BLaER1 (cell line): ENCODE results near the gene ARID1B.

Experiments used
- H3K27ac ChIP-seq: shearing (Covaris generic); formaldehyde crosslinking; 2 replicates; pipeline ENCODE4 v1.8.1; 2022
- H3K27me3 ChIP-seq: shearing (Covaris generic); formaldehyde crosslinking; 2 replicates; pipeline ENCODE4 v1.8.1; 2022
- H3K36me3 ChIP-seq: shearing (Covaris generic); formaldehyde crosslinking; 2 replicates; pipeline ENCODE4 v1.8.1; 2022
- H3K4me1 ChIP-seq: shearing (Covaris generic); formaldehyde crosslinking; 2 replicates; pipeline ENCODE4 v1.8.1; 2022
- H3K4me2 ChIP-seq: shearing (Covaris generic); formaldehyde crosslinking; 2 replicates; pipeline ENCODE4 v1.8.1; 2022
- H3K4me3 ChIP-seq: shearing (Covaris generic); formaldehyde crosslinking; 2 replicates; pipeline ENCODE4 v1.8.1; 2022
- H3K9ac ChIP-seq: shearing (Covaris generic); formaldehyde crosslinking; 2 replicates; pipeline ENCODE4 v1.8.1; 2022
- H3K9me3 ChIP-seq: shearing (Covaris generic); formaldehyde crosslinking; 2 replicates; pipeline ENCODE4 v1.8.1; 2022
- H4K20me1 ChIP-seq: shearing (Covaris generic); formaldehyde crosslinking; 2 replicates; pipeline ENCODE4 v1.8.1; 2022
- Cebpa-rat ChIP-seq: shearing (Covaris generic); IDR thresholded peaks from 2 replicates; pipeline ENCODE4 v1.8.1; 2022

ARID1B gene

GRCh38 chr6:157072128-157072527 lies 294.9 kb downstream of the ARID1B start:
- Histone ChIP-seq H4K20me1 (peaks cover 49% of the 10 kb centered on the region), H3K27me3 (no peaks in the 10 kb centered on the region), H3K9me3 (no peaks in the 10 kb centered on the region), H3K36me3 (peaks cover 28% of the 10 kb centered on the region), H3K4me1 (peaks cover 40% of the 10 kb centered on the region), H3K27ac (no peak overlapping the region), H3K4me2 (peak overlapping the region; percentile 18), H3K4me3 (no peak overlapping the region), H3K9ac (no peak overlapping the region)
- no peak for TF ChIP-seq Cebpa-rat

- H3K4me1 ChIP-seq: peaks cover 50% of the 10 kb centered on the region
- peaks cover 45% of the 10 kb centered on the region for H4K20me1 ChIP-seq
- no peaks in the 10 kb centered on the region for H3K27me3 ChIP-seq
Measured at GRCh38 chr6:157073596-157073995, 296.4 kb downstream of the ARID1B start.

GRCh38 chr6:157074969-157075368 lies 297.8 kb downstream of the ARID1B start:
- peaks cover 64% of the 10 kb centered on the region for H3K4me1 ChIP-seq
- H4K20me1 ChIP-seq: peaks cover 45% of the 10 kb centered on the region; the same call in 1 of the 2 replicates

More at GRCh38 chr6:157073596-157073995, 296.4 kb downstream of the ARID1B start:
- Histone ChIP-seq H3K9me3 (no peaks in the 10 kb centered on the region), H3K27ac (no peak overlapping the region), H3K36me3 (peaks cover 28% of the 10 kb centered on the region), H3K9ac (no peak overlapping the region), H3K4me2 (no peak overlapping the region), H3K4me3 (no peak overlapping the region)
- TF ChIP-seq Cebpa-rat: no peak

GRCh38 chr6:157075549-157076450 lies 298.6 kb downstream of the ARID1B start:
- H3K9me3 ChIP-seq: no peaks in the 10 kb centered on the region
- peaks cover 70% of the 10 kb centered on the region for H3K4me1 ChIP-seq
- H3K27ac ChIP-seq: no peak overlapping the region
- peaks cover 47% of the 10 kb centered on the region; the same call in 1 of the 2 replicates for H4K20me1 ChIP-seq
- no peak overlapping the region for H3K4me3 ChIP-seq
- H3K36me3 ChIP-seq: peaks cover 28% of the 10 kb centered on the region
- H3K4me2 ChIP-seq: peak overlapping the region; percentile 41
- no peak for TF ChIP-seq Cebpa-rat
- no peak overlapping the region for H3K9ac ChIP-seq
- H3K27me3 ChIP-seq: no peaks in the 10 kb centered on the region

More at GRCh38 chr6:157074969-157075368, 297.8 kb downstream of the ARID1B start:
- Histone ChIP-seq H3K4me2 (no peak overlapping the region), H3K36me3 (peaks cover 28% of the 10 kb centered on the region), H3K4me3 (no peak overlapping the region), H3K27ac (no peak overlapping the region), H3K9me3 (no peaks in the 10 kb centered on the region), H3K9ac (no peak overlapping the region), H3K27me3 (no peaks in the 10 kb centered on the region)
- no peak for TF ChIP-seq Cebpa-rat

- Histone ChIP-seq H4K20me1 (peaks cover 44% of the 10 kb centered on the region; the same call in 1 of the 2 replicates), H3K9me3 (no peaks in the 10 kb centered on the region), H3K36me3 (peaks cover 28% of the 10 kb centered on the region), H3K27me3 (no peaks in the 10 kb centered on the region), H3K4me1 (peaks cover 70% of the 10 kb centered on the region), H3K9ac (no peak overlapping the region), H3K4me2 (peak overlapping the region; percentile 41), H3K4me3 (no peak overlapping the region), H3K27ac (no peak overlapping the region)
- TF ChIP-seq Cebpa-rat: no peak
Measured at GRCh38 chr6:157076451-157076822, 299.3 kb downstream of the ARID1B start.

GRCh38 chr6:157077251-157077650 lies 300.1 kb downstream of the ARID1B start:
- Histone ChIP-seq H3K4me2 (peak overlapping the region; percentile 74), H4K20me1 (peaks cover 43% of the 10 kb centered on the region; the same call in 1 of the 2 replicates), H3K27ac (peak overlapping the region; percentile 63), H3K36me3 (peaks cover 28% of the 10 kb centered on the region), H3K4me3 (no peak overlapping the region), H3K4me1 (peaks cover 70% of the 10 kb centered on the region), H3K9me3 (no peaks in the 10 kb centered on the region), H3K9ac (peak overlapping the region; percentile 56), H3K27me3 (no peaks in the 10 kb centered on the region)
- TF ChIP-seq Cebpa-rat: no peak

GRCh38 chr6:157078326-157078725 lies 301.1 kb downstream of the ARID1B start:
- no peak for TF ChIP-seq Cebpa-rat
- no peaks in the 10 kb centered on the region for H3K9me3 ChIP-seq
- H4K20me1 ChIP-seq: peaks cover 51% of the 10 kb centered on the region; the same call in 1 of the 2 replicates
- H3K27me3 ChIP-seq: no peaks in the 10 kb centered on the region
- peaks cover 22% of the 10 kb centered on the region for H3K36me3 ChIP-seq
- peak overlapping the region; percentile 56 for H3K9ac ChIP-seq
- H3K4me3 ChIP-seq: peak overlapping the region; percentile 8; the same call in 1 of the 2 replicates
- peak overlapping the region; percentile 74 for H3K4me2 ChIP-seq
- peak overlapping the region; percentile 63 for H3K27ac ChIP-seq
- H3K4me1 ChIP-seq: peaks cover 69% of the 10 kb centered on the region

- Histone ChIP-seq H3K36me3 (peaks cover 16% of the 10 kb centered on the region), H3K4me3 (no peak overlapping the region), H3K9me3 (no peaks in the 10 kb centered on the region), H3K27ac (peak overlapping the region; percentile 63; the same call in 1 of the 2 replicates), H3K4me1 (peaks cover 69% of the 10 kb centered on the region), H3K4me2 (peak overlapping the region; percentile 74), H3K27me3 (no peaks in the 10 kb centered on the region), H3K9ac (no peak overlapping the region), H4K20me1 (peaks cover 56% of the 10 kb centered on the region; the same call in 1 of the 2 replicates)
- no peak for TF ChIP-seq Cebpa-rat
Measured at GRCh38 chr6:157079277-157079676, 302.1 kb downstream of the ARID1B start.

GRCh38 chr6:157079771-157080170 lies 302.6 kb downstream of the ARID1B start:
- no peak overlapping the region for H3K27ac ChIP-seq
- no peaks in the 10 kb centered on the region for H3K9me3 ChIP-seq
- no peaks in the 10 kb centered on the region for H3K27me3 ChIP-seq
- no peak overlapping the region for H3K4me3 ChIP-seq
- H4K20me1 ChIP-seq: peaks cover 61% of the 10 kb centered on the region; the same call in 1 of the 2 replicates
- no peak for TF ChIP-seq Cebpa-rat
- peaks cover 16% of the 10 kb centered on the region for H3K36me3 ChIP-seq
- H3K4me2 ChIP-seq: peak overlapping the region; percentile 74
- H3K4me1 ChIP-seq: peaks cover 69% of the 10 kb centered on the region
- no peak overlapping the region for H3K9ac ChIP-seq

GRCh38 chr6:157080986-157081391 lies 303.8 kb downstream of the ARID1B start:
- no peaks in the 10 kb centered on the region for H3K9me3 ChIP-seq
- H3K4me3 ChIP-seq: no peak overlapping the region
- no peaks in the 10 kb centered on the region for H3K27me3 ChIP-seq
- no peak overlapping the region for H3K27ac ChIP-seq
- H3K36me3 ChIP-seq: peaks cover 20% of the 10 kb centered on the region
- no peak overlapping the region; the same call in 1 of the 2 replicates for H3K4me2 ChIP-seq
- peaks cover 61% of the 10 kb centered on the region; the same call in 1 of the 2 replicates for H4K20me1 ChIP-seq
- TF ChIP-seq Cebpa-rat: no peak
- no peak overlapping the region for H3K9ac ChIP-seq
- peaks cover 62% of the 10 kb centered on the region for H3K4me1 ChIP-seq
